Stimulated activated CD8-positive, alpha-beta memory T cell treated with anti-CD3 and anti-CD28 coated beads, Interleukin-4, amount 100 ng/mL, for 4 hours (primary cell): ENCODE measurements around the gene NDUFB7.
"Not testable (repeated sequence)": the region's sequence is repeated elsewhere in the genome, so short reads cannot be mapped to it uniquely, and the experiment has no call there.

ENCODE experiments used
- DNase-seq, 2 donors: peaks; one replicate each; pipeline ENCODE4 v3.0.0-alpha.2; 2020; ENCODE audit warnings: low read depth in 2 of 2, low spot score in 1 of 2

NDUFB7 gene

GRCh38 chr19:14554382-14554812, 17.5 kb downstream of the NDUFB7 start:
- DNase-seq = no peak

GRCh38 chr19:14553939-14554243, 18.0 kb downstream of the NDUFB7 start:
- DNase-seq = no peak

DNA sequence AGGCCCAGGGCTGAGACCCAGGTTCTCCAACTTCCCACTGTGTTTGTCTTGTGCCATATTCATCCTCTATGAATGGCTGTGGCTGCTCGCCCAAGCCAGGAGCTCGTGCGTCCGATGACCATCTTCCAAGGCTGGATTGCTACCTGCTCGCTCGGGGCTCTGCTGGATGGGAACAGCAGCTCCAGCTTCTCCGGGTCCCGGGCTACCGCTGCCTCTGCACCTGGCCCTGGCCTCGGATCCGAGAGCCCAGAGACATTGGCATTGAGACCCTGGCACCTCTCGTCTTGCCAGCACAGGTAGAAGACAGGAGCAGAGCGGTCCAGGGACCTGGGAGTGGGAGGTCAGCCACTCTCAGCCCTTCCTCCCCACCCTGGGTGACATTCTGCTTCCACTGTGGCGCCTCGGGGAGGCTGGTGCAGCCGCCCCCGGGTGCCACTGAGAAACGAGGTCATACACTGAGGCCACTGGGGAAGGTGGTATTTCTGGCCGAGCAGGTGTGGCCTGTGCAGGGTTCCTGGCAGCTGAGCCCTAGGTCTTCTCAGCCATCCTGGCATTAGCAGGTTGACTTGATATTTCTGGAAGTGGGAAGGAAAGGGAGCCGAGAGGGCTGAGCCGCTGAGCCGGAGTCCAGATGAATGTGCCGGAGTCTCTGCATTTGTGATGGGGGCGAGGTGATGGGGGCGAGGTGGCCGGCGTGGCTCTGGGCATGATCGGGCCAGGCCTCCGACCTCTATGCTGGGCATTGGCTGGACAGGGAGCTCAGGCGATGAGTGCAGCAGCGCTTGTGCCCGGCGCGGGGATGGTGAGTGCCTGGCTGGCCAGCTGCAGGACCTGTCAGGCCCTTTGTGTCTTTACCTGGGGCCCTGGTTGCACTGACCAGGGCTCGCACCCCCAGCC, 18.6 kb downstream of the NDUFB7 start:
- DNase-seq = no peak

- DNase-seq = not testable (repeated sequence)
These were observed 19.9 kb downstream of the NDUFB7 start for GRCh38 chr19:14552006-14552360.

DNA sequence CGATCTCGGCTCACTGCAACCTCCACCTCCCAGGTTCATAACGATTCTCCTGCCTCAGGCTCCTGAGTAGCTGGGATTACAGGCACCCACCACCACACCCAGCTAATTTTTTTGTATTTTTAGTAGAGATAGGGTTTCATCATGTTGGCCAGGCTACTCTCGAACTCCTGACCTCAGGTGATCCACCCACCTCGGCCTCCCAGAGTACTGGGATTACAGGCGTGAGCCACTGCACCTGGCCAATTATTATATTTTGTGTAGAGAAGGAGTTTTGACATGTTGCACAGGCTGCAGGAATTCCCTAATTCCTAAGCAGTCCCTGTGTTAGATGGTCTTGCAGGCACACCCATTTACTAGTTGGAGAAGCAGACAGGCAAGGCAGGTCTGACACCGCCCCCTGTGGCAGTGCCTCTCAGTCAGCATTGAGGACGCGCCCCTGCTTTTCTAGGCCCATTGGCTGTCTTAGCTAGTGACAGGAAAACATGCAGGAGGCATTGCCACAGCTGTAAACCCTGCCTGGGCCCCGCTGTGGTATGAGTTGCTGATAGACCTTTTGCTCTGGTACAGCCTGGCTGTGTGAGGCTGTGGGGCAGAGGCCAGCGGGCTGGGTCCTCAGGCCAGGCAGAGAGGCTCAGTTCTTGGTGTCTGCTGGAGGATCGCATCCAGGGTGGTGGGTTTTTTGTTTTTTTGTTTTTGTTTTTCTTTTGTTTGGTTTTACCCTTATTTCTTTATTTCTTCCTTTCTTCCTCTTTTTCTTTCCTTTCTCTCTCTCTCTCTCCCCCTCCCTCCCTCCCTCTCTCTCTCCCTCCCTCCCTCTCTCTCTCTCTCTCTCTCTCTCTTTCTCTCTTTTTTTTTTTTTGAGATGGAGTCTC, 20.5 kb downstream of the NDUFB7 start:
- DNase-seq = peak; percentile 36 to 56

DNA sequence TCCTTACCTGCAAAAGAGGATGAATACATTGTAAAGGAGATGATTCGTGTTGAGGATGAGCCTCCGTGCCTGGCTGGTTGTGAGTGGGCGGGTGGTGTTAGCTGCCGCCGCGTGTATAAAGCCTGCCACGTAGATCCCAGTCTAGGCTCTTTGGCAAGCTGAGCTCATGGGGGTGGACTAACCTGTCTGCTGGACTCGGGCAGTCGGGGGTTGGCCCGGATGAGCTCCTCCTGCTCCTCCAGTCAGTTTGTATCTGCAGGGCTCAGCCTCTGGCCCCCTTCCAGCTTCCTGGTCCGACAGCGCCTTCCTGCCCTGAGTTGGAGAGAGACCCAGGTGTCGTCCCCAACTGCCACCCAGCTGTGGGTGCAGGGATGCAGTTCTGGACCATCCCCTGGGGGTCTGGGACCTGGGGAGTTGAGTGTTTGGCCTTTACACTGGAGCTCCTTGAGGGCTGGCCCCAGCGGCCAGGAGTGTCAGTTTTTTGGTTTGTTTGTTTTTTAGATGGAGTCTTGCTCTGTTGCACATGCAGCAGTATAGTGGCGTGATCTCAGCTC, 21.6 kb downstream of the NDUFB7 start:
- no peak for DNase-seq

- no peak for DNase-seq
These were observed 26.2 kb downstream of the NDUFB7 start for GRCh38 chr19:14545716-14546082.

DNA sequence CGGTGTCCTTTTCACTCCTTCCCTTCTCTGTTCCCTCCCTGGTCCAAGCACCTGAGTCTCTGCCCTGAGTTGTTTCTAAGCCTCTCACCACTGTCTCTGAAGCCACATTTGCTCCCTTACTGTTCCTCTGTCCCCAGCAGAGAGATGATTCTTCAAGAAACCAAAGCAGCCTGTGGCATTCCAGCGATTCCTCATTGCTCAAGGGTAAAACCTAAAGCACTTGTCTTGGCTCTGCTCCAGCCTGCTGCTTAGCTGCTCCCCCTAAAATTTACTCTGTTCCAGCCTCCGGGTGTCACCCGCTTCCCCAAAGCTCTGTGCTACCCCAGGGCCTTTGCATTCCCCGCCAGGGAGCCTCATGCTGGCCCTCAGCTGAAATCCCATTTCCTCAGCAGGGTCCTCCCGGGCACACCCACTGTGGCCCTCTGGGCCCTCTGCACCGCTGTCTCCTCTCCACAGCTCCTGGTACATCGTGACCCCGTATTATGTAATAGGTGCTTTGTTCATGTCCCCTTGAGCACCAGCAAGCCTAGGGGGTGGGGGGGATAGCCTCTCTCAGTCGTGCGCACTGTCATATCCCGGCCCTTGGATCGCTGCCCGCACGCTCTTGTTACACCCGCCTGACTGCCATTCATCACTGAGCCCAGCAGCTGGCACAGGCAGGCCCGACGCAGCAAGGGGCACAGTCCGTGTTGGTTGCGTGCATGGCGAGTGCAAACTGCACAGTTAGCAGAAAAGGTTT, 26.7 kb downstream of the NDUFB7 start:
- no peak for DNase-seq

- no peak for DNase-seq
These were observed 27.8 kb downstream of the NDUFB7 start for GRCh38 chr19:14544047-14544446.

- DNase-seq = no peak
These were observed 29.0 kb downstream of the NDUFB7 start for GRCh38 chr19:14542711-14543328.

DNA sequence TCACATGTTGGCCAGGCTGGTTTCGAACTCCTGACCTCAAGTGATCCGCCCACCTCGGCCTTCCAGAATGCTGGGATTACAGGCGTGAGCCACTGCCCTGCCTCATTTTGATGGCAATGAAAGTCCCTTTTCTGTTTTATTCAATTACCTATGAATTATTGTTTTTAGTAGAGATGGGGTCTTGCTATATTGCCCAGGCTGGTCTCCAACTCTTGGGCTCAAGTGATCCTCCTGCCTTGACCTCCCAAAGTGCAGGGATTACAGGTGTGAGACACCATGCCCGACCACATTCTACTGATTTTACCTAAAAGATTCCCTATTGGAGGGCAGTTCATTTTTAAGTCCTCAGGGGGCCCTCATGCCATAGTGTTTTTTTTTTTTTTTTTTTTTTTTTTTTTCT, 29.9 kb downstream of the NDUFB7 start:
- DNase-seq = not testable (repeated sequence)

DNA sequence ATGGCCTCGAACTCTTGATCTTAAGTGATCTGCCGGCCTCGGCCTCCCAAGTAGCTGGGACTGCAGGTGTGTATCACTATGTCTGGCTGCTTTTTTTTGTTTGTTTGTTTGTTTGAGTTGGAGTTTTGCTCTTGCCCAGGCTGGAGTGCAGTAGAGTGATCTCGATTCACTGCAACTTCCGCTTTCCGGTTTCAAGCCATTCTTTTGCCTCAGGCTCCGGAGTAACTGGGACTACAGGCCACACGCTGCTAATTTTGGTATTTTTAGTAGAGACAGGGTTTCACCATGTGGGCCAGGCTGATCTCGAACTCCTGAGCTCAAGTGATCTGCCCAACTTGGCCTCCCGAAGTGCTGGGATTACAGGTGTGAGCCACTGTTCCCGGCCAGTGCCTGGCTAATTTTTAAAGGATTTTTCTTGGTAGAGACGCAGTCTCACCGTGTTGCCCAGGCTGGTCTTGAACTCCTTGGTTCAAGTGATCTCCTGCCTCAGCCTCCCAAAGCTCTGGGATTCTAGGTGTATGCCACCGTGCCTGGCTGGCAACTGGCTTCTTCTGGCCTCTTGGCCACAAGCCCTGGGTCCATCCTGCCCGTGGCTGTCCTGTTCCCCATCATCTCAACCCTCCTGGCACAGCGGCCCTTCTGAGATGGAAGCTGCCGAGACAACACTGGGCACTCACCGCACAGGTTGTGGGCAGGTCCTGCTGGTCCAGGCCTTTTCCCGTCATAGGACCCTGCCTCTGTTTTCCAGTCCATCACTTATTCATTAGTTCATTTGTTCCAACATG, 30.9 kb downstream of the NDUFB7 start:
- no peak for DNase-seq

- DNase-seq = no peak
These were observed 34.8 kb downstream of the NDUFB7 start for GRCh38 chr19:14536926-14537692.

- no peak for DNase-seq
These were observed 38.4 kb downstream of the NDUFB7 start for GRCh38 chr19:14533450-14533849.

- DNase-seq = no peak
These were observed 41.4 kb downstream of the NDUFB7 start for GRCh38 chr19:14530506-14530905.

GRCh38 chr19:14530005-14530348, 41.9 kb downstream of the NDUFB7 start:
- no peak for DNase-seq

- peak; percentile 100 for DNase-seq
These were observed 42.4 kb downstream of the NDUFB7 start, which contains the start of gene TECR for GRCh38 chr19:14529254-14530004. TSS of gene TECR (plus strand) at chr19:14529594. CDS start at chr19:14529697, 103 bp downstream.

DNA sequence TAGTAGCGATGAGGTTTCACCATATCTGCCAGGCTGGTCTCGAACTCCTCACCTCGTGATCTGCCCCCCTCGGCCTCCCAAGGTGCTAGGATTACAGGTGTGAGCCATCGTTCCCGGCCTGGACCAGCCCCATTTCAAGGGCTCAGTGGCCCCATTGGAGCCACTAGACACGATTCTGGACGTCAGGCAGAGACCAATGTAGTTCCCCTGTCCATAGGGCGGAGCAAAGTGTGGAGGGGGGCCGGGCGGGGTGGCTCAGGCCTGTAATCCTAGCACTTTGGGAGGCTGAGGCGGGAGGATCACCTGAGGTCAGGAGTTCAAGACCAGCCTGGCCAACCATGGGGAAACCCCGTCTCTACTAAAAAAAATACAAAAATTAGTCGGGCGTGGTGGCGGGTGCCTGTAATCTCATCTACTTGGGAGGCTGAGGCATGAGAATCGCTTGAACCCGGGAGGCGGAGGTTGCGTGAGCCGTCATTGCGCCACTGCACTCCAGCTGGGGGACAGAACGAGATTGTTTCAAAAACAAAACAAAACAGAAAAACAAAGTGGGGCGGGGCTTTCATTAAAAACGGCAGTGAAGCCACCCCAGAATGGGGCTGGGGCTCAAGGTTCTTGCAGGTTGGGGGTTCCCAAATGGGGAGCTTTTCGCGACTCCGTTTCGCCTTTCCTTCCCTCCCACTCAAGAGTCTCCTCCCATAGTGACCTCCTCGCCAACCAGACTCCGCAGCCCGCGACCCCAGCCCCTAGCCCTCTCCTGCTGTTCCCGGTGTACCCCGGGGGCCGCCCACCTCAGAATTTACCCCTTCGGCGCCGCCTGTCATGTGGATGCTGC, 43.2 kb downstream of the NDUFB7 start:
- DNase-seq = no peak
